ENCODE measurements around the gene NCKAP1. TPM values are rescaled to one million over a fixed set of nuclear protein-coding genes. Genes with fewer than 3 reads are reported as not detected.

The NCKAP1 gene
- total RNA-seq, 1 donor from 2014 or later: 116 TPM

- no peaks in the 10 kb centered on the region for H3K36me3 Mint-ChIP-seq (ENCODE audit: unreplicated experiment)
- no peak for DNase-seq
Observed at GRCh38 chr2:182890773-182891378, 147.4 kb downstream of the NCKAP1 start.

GRCh38 chr2:182890305-182890704 lies 148.0 kb downstream of the NCKAP1 start:
- Mint-ChIP-seq H3K4me3 (ENCODE audit: unreplicated experiment) (no peak overlapping the region), H3K4me1 (ENCODE audit: low read depth, unreplicated experiment) (no peaks in the 10 kb centered on the region)

More at GRCh38 chr2:182890773-182891378, 147.4 kb downstream of the NCKAP1 start:
- no peaks in the 10 kb centered on the region for H3K4me1 Mint-ChIP-seq (ENCODE audit: low read depth, unreplicated experiment)
- H3K27me3 Mint-ChIP-seq (ENCODE audit: unreplicated experiment): peaks cover 3% of the 10 kb centered on the region
- no peak overlapping the region for H3K27ac Mint-ChIP-seq (ENCODE audit: unreplicated experiment)
- TF ChIP-seq CTCF (IDR thresholded peaks at IDR 0.05; ENCODE audit: partially characterized antibody, unreplicated experiment): no peak
- peaks cover 2% of the 10 kb centered on the region for H3K9me3 Mint-ChIP-seq (ENCODE audit: unreplicated experiment)
- no peak overlapping the region for H3K4me3 Mint-ChIP-seq (ENCODE audit: unreplicated experiment)

GRCh38 chr2:182887753-182888415 lies 150.4 kb downstream of the NCKAP1 start:
- Mint-ChIP-seq H3K27me3 (ENCODE audit: unreplicated experiment) (peaks cover 3% of the 10 kb centered on the region), H3K4me3 (ENCODE audit: unreplicated experiment) (no peak overlapping the region), H3K4me1 (ENCODE audit: low read depth, unreplicated experiment) (no peaks in the 10 kb centered on the region), H3K36me3 (ENCODE audit: unreplicated experiment) (no peaks in the 10 kb centered on the region), H3K9me3 (ENCODE audit: unreplicated experiment) (no peaks in the 10 kb centered on the region), H3K27ac (ENCODE audit: unreplicated experiment) (no peak overlapping the region)
- no peak for DNase-seq
- no peak for TF ChIP-seq CTCF (IDR thresholded peaks at IDR 0.05; ENCODE audit: partially characterized antibody, unreplicated experiment)

More at GRCh38 chr2:182890305-182890704, 148.0 kb downstream of the NCKAP1 start:
- DNase-seq: no peak
- peaks cover 3% of the 10 kb centered on the region for H3K27me3 Mint-ChIP-seq (ENCODE audit: unreplicated experiment)
- H3K9me3 Mint-ChIP-seq (ENCODE audit: unreplicated experiment): peaks cover 2% of the 10 kb centered on the region
- no peaks in the 10 kb centered on the region for H3K36me3 Mint-ChIP-seq (ENCODE audit: unreplicated experiment)
- TF ChIP-seq CTCF (IDR thresholded peaks at IDR 0.05; ENCODE audit: partially characterized antibody, unreplicated experiment): no peak
- no peak overlapping the region for H3K27ac Mint-ChIP-seq (ENCODE audit: unreplicated experiment)

GRCh38 chr2:182887093-182887492 lies 151.2 kb downstream of the NCKAP1 start:
- H3K9me3 Mint-ChIP-seq (ENCODE audit: unreplicated experiment): no peaks in the 10 kb centered on the region
- no peak overlapping the region for H3K27ac Mint-ChIP-seq (ENCODE audit: unreplicated experiment)
- H3K36me3 Mint-ChIP-seq (ENCODE audit: unreplicated experiment): no peaks in the 10 kb centered on the region
- no peaks in the 10 kb centered on the region for H3K4me1 Mint-ChIP-seq (ENCODE audit: low read depth, unreplicated experiment)
- no peak for TF ChIP-seq CTCF (IDR thresholded peaks at IDR 0.05; ENCODE audit: partially characterized antibody, unreplicated experiment)
- peaks cover 3% of the 10 kb centered on the region for H3K27me3 Mint-ChIP-seq (ENCODE audit: unreplicated experiment)
- H3K4me3 Mint-ChIP-seq (ENCODE audit: unreplicated experiment): no peak overlapping the region
- no peak for DNase-seq

GRCh38 chr2:182885771-182886170 lies 152.5 kb downstream of the NCKAP1 start:
- no peak for DNase-seq
- no peak overlapping the region for H3K4me3 Mint-ChIP-seq (ENCODE audit: unreplicated experiment)
- H3K27me3 Mint-ChIP-seq (ENCODE audit: unreplicated experiment): peaks cover 3% of the 10 kb centered on the region

More at GRCh38 chr2:182885771-182886170, 152.5 kb downstream of the NCKAP1 start:
- no peak for TF ChIP-seq CTCF (IDR thresholded peaks at IDR 0.05; ENCODE audit: partially characterized antibody, unreplicated experiment)
- Mint-ChIP-seq H3K4me1 (ENCODE audit: low read depth, unreplicated experiment) (no peaks in the 10 kb centered on the region), H3K36me3 (ENCODE audit: unreplicated experiment) (peaks cover 5% of the 10 kb centered on the region), H3K9me3 (ENCODE audit: unreplicated experiment) (no peaks in the 10 kb centered on the region), H3K27ac (ENCODE audit: unreplicated experiment) (no peak overlapping the region)
